Keratinocyte (primary cell): Measurements from ENCODE around the gene FBXO3.

Experiments used
- CTCF ChIP-seq, 3 experiments: IDR thresholded peaks in 1 of 3; conservative IDR thresholded peaks in 1 of 3; optimal IDR thresholded peaks in 1 of 3; 2 replicates in 2 of 3; 3 replicates in 1 of 3; pipeline versions ENCODE3 to v1.5.1; 2011; ENCODE audit warnings: low read length in 3 of 3, mild to moderate bottlenecking in 3 of 3, moderate library complexity in 2 of 3, control low read depth in 1 of 3, inconsistent platforms in 1 of 3; ENCODE audit not compliant: insufficient read depth in 2 of 3; ENCODE audit errors: extremely low read depth in 1 of 3
- EZH2 ChIP-seq: IDR thresholded peaks from one replicate; pipeline ENCODE4 v1.6.1; 2012; ENCODE audit warnings: inconsistent platforms, mild to moderate bottlenecking, low read length, moderate library complexity

DNA sequence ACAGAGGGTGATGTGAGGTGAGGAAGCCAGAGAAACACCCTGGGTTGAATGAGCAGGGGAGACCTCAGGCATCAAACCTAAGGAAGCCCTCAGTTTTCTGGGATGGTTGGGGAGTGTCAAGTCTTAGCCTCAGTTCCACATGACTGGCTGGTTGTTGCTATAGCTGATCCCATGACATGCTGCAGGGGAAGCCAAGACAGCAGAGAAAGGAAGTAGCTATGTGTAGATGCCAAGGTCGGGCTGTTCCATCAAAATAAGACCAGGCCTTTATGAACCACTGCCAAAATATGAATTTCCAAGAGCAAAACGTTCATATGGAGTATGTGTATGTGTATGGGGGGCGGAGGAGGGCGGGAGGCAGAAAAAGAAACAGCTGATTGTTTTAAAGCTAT, 49.7 kb downstream of the FBXO3 start:
- TF ChIP-seq CTCF (optimal IDR thresholded peaks at IDR 0.05 in 1 of 3, IDR thresholded peaks at IDR 0.05 in 1 of 3, conservative IDR thresholded peaks at IDR 0.05 in 1 of 3; ENCODE audit: extremely low read depth in 1 of 3, insufficient read depth in 2 of 3, low read length in 3 of 3) (no peak), EZH2 (no peak)
